HG02970 (cell line): ENCODE results near the gene NGEF.

Source experiments
- ATAC-seq: cut with Tn5 transposase; IDR thresholded peaks from one replicate; pipeline ENCODE4 v1.9.1; 2021; ENCODE audit warnings: mild to moderate bottlenecking, moderate library complexity, moderate number of reproducible peaks; ENCODE audit not compliant: unreplicated experiment, low FRiP score

NGEF gene

DNA sequence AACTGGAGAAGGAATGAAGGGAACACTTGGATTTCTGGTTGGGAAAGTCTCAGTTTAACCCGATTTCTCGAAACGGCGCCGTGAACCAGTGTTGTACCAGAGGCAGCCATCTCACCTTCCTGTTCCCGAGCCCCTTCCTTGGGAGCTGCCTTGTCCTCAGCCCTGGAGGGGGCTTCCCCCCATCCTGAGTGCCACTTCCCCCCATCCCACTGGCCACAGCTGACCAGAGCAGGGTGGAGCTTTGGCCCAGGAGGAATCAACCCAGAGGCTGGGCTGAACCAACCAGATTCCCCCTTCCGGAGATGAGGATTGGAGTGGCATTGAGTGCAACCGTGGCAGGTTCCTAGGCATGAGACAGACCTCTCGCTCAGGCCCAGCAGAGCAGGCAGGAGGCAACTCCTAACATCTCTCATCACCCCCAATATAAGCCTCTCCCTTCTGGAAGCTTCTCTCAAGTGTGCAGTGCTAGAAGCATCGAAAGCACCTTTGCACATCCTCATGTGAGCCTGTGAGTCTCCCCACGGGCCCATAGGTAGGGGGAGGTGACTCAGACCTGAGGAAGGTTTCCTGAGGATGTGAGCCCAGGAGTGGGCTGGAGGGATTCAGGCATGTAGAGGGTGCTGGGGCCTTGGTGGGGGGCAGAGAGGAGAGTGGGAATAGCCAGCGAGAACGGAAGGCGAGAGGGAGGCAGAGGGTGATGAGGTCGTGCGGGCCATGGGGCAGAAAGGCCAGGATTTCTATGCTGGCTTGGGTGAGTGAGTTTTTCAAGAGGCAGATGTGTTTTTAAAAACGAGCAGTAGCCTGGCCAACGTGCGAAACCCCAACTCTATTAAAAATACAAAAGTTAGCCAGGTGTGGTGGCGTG, 11.9 kb downstream of the NGEF start:
- ATAC-seq: no peak

DNA sequence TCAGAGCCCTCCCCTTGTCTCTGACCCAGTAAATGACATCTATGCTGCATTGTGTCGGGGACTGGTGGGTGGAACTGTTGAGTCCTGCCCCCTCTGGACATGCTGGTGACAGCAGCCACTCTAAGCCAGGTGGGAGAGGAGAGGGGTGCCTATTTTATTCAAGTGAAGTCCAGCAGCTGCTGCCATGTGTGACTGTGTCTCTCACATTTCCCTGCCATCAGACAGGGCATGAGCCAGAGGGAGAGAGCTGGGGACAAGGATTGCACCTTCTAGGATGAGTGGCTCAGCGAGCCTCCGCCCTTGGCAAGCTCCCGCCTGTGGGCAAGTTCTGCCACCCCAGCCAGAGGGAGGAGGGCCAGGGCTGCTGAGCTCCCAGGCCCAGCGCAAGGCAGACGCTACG, 13.7 kb downstream of the NGEF start:
- ATAC-seq: no peak

DNA sequence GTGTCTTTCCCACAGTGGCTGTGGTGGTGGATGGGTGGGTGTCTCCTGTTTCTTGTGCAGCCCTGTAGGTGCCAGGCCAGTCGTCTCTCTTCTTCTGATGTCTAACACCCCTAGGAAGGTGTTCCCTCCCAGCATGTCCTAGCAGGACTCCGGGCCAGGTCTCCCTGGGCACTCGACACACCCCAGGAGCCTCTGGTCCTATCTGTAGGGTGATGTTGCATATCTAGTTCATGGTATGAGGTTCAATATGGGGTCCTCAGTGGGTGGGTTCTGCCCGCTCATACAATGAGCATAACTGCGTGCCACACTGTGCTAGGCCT, 14.4 kb downstream of the NGEF start:
- no peak for ATAC-seq

DNA sequence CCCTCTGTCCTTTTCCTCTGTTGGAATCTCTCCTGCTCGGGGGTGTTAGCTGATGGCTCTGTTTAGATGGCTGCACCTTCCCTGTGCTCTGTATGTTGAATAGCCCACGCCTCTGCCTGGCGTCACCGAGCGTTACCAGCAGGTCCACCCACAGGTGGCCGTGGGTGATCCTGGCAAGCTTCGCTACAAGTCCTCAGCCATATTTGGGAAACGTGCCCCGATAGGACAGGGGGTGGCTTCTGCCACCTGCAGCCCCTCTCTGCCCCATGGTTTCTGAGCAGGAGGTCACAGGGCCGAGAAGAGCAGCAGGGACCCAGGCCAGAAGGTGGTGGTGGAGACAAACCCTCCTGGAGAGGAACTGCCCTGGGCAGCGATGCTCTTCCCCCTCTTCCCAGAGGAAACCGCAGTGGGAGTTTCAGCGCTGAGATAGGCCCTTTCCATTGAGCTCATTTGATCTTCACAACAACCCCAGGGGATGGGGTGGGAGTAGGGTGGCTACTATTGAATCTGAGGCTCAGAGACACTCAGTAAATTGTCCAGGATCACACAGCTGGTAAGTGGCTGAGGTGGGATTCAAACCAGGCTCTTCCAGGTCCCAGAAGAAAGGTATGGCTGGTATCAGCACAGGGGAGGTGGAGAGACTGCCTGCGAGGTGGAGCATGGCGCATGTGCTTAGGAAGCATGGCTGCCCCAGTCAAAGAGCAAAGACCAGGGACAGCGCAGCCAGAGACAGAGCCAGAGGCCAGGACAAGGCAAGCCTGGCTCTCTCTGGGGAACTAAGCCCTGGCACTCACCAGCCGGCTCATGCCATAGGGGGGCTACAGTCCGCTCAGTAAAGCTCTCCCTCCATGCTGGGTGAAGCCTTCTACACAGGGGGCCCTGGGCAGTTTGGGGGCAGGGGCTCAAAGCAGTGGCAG, 15.0 kb downstream of the NGEF start:
- no peak for ATAC-seq

DNA sequence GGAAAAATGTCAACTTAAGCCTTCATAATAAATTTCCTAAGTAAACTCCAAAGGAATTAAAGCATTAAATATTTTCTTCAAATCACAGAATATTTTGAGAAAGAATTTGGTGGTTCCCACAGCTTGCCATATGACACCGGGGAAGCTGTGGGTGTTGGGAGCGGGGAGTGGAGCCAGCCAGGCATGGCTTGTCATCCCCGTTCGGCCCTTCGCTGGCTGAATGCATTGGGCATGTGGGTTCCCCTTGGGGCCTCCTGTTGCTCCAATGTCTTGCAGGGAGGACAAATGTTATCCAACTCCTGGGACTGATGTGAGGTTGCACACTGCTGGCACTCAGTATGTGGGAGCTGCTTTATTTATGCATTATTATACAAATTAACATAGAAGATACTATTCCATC, 18.6 kb downstream of the NGEF start:
- no peak for ATAC-seq

DNA sequence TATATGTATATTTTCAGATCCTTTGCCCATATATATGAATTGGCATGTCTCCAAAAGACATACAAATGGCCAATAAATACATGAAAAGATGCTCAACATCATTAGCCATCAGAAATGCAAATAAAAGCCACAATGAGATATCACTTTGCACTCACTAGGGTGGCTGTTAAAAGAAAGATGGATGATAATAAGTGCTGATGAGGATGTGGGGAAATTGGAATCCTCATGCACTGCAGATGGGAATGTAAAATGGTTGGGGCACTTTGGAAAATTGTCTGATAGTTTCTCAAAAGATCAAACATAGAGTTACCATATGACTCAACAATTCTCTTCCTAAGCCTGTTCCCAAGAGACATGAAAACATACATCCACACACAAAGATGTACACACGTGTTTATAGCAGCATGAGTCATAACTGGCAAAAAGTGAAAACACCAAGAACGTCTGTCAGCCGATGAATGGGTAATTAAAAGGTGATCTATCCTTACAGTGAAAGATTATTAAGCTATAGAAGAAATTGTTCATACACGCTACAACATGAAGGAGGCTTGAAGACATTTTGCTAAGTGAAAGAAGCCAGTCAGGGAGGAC, 19.7 kb downstream of the NGEF start:
- ATAC-seq: no peak

DNA sequence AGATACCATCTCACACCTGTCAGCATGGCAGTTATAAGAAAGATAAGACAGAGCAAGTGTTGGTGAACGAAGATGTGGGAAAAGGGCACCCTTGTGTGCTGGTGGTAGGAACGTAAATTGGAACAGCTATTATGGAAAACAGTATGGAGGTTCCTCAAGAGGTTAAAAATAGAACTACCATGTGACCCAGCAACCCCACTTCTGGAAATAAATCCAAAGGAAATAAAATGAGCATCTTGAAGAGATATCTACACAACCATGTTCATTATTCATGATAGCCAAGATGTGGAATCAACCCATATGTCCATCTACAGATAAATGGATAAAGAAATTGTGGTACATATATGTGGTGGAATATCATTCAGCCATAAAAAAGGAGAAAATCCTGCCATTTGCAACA, 26.9 kb downstream of the NGEF start:
- ATAC-seq: no peak

DNA sequence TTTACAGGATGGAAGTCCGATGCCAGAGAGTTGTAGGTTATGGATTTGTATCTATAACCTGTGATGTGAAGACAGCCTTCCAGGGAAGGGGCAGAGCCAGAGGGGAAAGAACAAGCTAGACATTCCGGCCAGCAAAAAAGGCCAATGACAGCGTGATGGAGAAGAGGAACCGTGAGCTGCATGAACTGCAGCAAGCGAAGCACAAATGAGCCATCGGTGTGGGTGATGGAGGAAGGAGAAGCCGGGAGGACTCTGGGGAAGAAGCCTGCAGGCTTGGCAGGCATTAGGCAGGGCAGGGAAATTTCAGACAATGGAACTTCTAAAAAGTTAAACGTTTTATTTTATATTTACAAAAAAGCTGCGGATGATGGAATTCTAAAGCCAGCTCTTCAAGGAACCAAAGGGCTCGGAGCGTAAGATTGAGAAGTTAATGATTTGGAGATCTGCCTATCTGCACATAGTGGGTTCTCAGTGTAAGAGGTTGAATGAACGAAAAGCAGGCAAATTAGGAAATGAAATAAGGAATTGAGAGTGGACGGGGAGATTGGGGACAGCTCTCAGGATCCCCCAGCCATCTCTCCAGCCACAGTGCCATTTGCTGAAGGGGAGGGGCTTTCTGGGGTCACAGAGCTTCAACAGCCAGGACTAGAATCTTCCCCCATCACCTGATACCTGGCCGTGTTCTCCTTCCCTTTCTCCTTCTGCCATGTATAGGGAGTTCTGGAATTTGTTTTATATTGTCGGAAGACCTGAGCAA, 28.4 kb downstream of the NGEF start:
- ATAC-seq: no peak

DNA sequence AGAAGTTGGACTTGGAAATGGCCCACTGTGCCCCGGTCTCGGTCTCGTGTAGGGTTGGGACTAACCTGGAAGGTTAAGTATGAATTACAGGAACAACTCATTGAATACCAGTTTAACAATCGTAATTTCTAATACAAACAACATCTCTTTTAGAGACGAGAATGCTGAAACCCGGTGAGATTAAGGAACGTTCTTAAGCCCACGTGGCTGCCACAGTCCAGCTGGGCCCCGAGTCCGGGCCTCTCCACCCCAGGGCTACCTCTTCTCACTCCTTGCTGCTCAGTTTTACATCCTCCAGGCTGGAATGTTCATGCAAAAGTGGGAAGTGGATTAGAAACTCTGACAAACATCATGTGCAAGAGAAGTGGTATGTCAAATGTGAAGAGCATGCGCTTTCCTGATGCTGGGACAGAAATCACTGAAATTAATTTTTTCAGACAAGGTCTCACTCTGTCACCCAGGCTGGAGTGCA, 29.4 kb downstream of the NGEF start:
- no peak for ATAC-seq

DNA sequence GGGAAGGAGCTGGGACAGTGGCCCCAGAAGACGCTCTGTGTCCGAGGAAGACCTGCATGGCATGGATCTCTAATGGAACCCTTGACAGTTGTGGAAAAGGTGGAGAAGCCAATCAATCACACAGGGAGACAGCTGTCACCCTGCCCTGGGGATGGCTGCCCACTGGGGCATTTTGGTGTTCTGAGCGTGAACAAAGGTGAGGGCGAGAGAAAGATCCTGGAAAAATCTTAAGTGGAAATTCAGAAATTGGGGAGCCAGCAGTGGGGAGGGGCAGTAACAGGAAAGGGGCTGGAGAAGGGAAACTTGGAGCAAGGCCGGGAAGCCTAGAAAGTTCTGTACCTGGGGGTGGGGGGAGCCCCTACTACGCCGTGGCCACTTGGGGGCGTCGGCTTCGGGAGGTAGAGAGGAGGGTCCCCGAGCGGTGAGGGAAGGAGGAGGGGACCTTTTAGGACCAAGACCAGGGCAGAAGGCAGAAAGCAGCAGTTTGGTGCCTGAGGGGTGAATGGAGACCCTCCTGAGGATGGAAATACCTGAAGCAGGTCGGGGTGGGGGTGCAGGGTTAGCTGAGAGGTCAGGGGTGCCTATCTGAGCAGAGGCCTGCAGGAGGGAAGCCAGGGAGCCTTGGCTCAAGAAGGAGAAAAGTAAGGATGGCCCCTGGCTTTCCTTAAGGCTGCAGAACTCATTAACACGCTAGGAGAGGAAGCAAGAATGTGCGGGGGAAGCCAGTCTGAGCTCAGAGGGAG, 30.0 kb downstream of the NGEF start:
- ATAC-seq: no peak

DNA sequence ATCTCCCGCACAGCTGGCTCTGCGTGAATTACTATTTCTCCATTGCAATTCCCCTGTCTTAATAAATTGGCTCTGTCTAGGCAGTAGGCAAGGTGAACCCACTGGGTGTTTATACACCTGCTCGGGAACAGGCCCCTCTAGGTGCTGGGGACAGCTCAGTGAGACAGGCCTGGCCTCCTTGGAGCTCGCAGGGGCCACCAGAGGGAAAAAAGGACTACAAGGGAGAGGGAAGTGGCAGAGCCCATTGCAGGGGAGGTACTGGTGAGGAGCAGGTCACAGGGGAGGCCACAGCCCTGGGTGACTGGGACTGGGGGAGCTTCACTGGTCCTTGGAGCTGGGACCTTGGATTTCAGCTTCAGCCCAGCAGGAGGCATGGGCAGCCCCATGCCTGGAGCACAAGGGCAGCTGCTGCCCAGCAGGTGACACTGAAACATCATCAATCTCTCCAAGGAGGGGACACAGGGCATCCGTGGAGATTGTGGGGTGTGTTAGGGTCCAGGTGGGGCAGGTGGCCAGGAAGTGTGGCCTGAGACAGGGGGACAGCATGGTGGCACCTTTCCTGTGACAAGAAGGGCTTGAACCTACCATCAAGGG, 31.2 kb downstream of the NGEF start:
- ATAC-seq: no peak

DNA sequence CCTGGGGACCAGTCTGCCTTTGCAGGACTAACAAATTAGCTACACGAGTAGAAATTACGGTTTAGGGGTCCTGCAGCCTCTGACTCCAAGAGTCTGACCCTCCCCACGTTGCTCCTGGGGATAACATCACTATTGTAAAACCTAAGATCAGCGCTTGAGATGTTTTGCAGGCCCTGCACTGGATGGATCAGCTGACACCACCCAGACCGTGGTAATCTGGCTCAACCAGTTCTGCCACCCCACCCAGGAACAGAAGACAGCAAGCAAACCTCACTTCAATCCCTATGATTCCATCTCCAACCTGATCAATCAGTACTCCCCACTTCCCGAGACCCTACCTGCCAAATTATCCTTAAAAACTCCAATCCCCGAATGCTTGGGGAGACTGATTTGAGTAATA, 31.7 kb downstream of the NGEF start:
- ATAC-seq: no peak

DNA sequence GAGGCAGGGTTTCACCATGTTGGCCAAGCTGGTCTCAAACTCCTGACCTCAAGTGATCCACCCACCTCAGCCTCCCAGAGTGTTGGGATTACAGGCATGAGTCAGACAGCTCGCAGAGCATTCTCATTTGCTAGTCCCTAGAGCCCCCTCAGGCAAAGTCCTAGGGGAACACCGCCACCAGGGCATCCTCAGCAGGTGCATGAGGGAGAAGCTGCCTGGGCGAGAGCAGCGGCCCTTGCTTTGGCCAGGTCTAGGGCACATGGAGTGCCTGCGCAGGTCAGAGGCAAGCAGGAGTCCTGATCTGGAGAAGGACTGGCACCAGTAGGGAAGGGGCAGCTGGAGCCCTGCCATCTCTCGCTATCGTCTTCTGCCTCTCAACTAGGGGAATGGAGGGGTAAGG, 32.4 kb downstream of the NGEF start:
- no peak for ATAC-seq

DNA sequence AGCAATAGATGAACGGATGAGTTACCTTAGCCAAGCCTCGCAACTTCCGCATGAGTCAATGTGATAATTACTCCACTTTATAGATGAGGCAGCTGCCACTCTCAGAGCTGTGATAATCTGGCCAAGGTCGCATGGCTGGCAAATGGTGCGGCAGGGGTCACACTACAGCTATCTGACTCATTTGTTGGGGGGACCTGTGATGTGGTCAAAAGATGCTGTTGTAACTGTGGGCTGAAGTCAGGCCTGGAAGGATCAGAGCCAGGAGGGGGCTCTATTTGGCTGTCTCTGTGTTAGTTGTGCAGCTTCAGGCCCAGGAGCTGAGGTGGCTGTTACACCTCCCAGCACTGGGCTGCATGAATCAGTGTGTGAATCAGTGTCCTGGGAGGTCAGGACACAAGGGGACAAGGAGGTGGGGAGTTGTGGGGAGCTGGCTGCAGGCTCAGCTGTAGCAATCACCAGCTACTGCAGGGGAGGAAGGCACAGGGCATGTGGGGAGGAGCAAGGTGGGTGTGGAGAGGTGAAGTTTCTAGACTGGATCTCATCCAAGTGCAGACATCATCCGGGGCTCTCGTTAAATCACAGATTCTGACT, 33.1 kb downstream of the NGEF start:
- ATAC-seq: no peak

DNA sequence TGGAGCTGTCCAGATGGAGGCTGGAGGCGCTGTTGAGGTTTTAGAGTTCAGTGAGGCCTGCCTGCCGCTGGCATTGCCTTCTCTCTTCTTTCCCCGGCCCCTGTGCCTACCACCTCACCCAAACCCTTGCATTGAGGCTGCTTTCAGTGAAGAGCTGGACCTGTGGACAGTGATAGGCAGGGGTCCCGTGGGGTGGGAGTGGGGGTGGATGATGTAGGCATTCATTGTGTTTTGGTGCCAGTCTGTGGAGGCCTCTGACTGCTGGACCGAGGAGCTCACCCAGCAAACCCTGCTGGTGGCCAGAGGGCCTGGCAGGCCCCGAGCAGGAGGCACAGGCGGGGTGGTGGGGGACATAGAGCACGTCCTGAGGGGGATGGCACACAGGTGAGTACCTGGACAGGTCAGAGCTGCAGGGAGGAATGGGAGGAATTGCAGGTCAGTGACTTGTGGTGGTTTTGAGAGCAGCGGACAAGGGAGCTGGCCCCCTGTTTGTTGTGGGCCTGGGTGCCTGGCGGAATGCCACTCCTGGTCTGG, 35.6 kb downstream of the NGEF start:
- ATAC-seq: no peak

DNA sequence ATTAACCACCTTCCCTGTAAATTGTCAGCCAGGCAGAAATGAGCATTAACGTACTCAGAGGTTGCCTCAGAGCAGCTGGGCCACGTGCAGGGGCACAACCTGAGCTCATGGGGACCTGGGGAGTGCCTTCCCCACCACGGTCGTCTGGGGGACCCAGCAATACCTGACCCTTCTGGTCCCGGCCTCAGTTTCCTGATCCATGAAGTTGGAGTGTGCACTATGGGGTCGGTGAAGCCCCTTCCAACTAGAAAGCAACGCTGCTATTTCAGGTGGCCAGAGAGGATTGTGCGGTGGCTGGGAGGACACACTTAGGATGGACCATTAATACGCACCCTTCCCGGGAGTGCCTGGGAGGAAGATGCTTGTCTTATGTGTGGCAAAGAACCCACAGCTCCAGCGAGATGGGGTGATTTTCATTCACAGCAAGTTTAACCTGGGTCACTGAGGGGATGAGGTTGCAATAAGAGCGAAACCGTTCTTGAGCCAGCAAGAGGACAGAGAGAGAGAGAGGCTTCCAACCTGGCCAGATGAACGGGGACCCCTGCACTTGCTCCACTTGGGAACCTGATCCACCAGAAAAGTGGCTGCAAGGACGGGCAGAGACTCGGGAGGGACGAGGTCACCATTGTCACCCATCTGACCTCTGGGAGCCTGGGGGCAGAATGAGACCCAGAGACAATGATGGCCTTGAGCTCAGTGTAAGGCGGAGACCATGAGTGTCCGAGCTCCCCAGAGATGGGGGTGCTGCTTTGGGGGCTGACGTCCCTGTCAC, 36.2 kb downstream of the NGEF start:
- ATAC-seq: no peak

DNA sequence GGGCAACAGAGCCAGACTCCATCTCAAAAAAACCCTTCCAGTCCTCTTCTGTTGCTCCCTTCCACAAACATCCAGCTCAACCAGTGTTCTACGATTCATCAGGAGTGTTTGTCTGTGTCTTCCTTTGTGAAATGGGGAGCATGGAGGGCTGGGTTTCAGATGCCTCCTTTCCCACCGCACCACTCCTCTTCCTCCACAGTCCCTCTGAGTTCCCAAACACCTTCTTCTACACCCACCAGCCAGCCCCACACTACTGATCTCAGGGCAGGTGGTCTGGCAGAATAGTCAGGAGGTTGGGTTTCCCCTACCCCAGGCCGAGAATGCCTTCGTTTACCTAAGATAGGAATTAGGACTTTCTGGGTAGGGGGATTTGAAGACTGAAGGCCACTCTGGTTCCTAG, 36.9 kb downstream of the NGEF start:
- no peak for ATAC-seq

DNA sequence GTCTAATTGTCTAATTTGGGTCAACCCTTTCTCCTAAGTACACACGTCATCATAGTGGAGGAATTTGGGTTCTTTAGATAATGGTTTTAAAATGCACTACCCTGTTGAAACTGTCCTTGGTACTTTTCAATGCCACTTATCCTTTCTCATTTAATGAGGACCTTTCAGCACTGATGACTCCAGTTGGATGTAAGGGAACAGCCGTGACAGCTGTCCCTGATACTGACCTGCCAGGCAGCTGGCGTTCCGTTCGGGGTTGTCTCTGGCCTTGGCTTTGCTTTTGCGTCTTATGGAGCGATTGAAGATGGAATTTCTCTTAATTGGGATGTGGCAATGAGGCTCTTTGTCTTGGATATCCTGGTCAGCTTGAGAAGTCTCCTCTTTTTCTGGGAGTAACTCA, 38.7 kb downstream of the NGEF start:
- no peak for ATAC-seq
